IPS-18a (cell line): ENCODE measurements around the gene TRIM23.

ENCODE experiments used
- H3K27ac ChIP-seq: one replicate; pipeline ENCODE4 v1.5.1; 2013; ENCODE audit warnings: low read length
- H3K27me3 ChIP-seq: one replicate; pipeline ENCODE4 v1.6.1; 2013; ENCODE audit warnings: mild to moderate bottlenecking, low read length; ENCODE audit not compliant: control insufficient read depth, insufficient read depth
- H3K36me3 ChIP-seq: one replicate; pipeline ENCODE4 v1.6.1; 2013; ENCODE audit warnings: low read depth, low read length; ENCODE audit not compliant: control insufficient read depth
- H3K4me1 ChIP-seq: one replicate; pipeline ENCODE4 v1.6.1; 2013; ENCODE audit warnings: low read depth, low read length; ENCODE audit not compliant: control insufficient read depth
- H3K4me3 ChIP-seq: one replicate; pipeline ENCODE4 v1.5.1; 2013; ENCODE audit warnings: low read length
- H3K9ac ChIP-seq: one replicate; pipeline ENCODE4 v1.6.1; 2013; ENCODE audit warnings: mild to moderate bottlenecking, low read length, moderate library complexity
- H3K9me3 ChIP-seq: one replicate; pipeline ENCODE4 v1.6.1; 2013; ENCODE audit warnings: low read depth, low read length; ENCODE audit not compliant: control insufficient read depth

The TRIM23 gene

GRCh38 chr5:65624025-65624570 is at the start of gene TRIM23:
TSS of gene TRIM23 (minus strand) at chr5:65624333. CDS start at chr5:65624274, 59 bp downstream.
- Histone ChIP-seq H3K27ac (peak within 1 kb of the TSS; percentile 94), H3K9me3 (no peaks in the 10 kb centered on the region), H3K4me3 (peak within 1 kb of the TSS; percentile 83)

DNA sequence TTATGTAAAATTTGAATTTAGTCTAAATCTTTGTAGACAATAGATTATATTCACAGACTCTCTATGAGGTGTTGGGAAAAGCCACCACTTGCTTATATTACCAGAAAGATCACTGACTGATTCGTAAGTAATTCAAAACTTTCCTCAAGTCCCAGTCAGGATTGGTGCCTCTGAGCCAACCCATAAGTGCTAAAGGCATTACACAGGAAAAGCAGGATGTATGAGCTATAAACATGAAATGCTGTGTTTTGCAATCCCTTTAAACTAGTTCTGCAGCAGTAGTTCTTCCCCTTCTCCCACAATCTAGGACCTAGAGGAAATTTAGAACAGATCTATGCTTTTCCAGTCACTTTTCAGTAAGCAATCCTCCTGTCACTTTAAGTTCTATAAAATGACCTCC is 48.7 kb upstream of the TRIM23 start:
- Histone ChIP-seq H3K36me3 (peaks cover 32% of the 10 kb centered on the region), H3K9me3 (no peaks in the 10 kb centered on the region), H3K4me1 (no peaks in the 10 kb centered on the region), H3K27ac (no peak overlapping the region), H3K4me3 (no peak overlapping the region), H3K9ac (no peak overlapping the region), H3K27me3 (no peaks in the 10 kb centered on the region)

More at GRCh38 chr5:65624025-65624570, at the start of gene TRIM23:
- Histone ChIP-seq H3K4me1 (peaks cover 17% of the 10 kb centered on the region), H3K36me3 (no peaks in the 10 kb centered on the region), H3K9ac (peak within 1 kb of the TSS; percentile 95), H3K27me3 (no peaks in the 10 kb centered on the region)

DNA sequence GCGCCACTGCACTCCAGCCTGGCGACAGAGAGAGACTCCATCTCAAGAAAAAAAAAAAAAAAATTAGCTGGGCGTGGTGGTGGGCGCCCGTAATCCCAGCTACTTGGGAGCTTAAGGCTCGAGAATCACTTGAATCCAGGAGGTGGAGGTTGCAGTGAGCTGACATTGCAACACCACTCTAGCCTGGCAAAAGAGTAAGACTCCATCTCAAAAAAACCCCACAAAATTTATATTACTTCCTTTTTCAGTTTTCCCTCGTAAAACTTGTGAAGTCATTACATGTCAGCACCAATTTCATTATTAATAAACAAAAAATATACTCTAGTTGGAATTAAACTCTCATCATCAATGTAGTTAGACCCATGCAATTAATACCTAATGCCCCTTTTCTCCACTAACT is 44.6 kb upstream of the TRIM23 start:
- Histone ChIP-seq H3K4me1 (no peaks in the 10 kb centered on the region), H3K27ac (no peak overlapping the region), H3K27me3 (no peaks in the 10 kb centered on the region), H3K9ac (no peak overlapping the region), H3K36me3 (peaks cover 34% of the 10 kb centered on the region), H3K4me3 (no peak overlapping the region), H3K9me3 (no peaks in the 10 kb centered on the region)

GRCh38 chr5:65663804-65664521 is 39.8 kb upstream of the TRIM23 start:
- H3K4me3 ChIP-seq, result no peak overlapping the region
- H3K27ac ChIP-seq, result no peak overlapping the region
- peaks cover 14% of the 10 kb centered on the region for H3K36me3 ChIP-seq
- H3K27me3 ChIP-seq, result no peaks in the 10 kb centered on the region
- H3K9ac ChIP-seq, result no peak overlapping the region
- H3K9me3 ChIP-seq, result no peaks in the 10 kb centered on the region
- H3K4me1 ChIP-seq, result no peaks in the 10 kb centered on the region

DNA sequence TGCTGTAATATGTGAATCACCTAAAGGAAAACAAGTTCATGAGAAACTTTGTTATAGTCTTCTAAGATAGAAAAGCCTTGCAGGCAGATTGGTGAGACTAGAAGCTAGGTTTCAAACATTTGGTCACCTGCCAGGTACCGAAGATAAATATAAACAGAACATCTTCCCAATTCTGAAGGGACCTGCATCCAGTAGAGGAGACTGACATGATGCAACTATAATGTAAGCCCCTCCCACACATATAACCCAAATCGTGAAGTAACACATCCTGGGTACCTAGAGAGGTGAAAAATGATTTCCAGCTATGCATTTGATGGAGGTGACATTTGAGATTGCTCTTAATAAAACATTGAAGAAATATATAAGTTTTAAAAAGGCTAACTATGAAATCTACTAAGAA is 30.6 kb upstream of the TRIM23 start:
- no peaks in the 10 kb centered on the region for H3K27me3 ChIP-seq
- H3K4me1 ChIP-seq, result no peaks in the 10 kb centered on the region
- H3K9ac ChIP-seq, result no peak overlapping the region
- no peak overlapping the region for H3K4me3 ChIP-seq
- no peaks in the 10 kb centered on the region for H3K9me3 ChIP-seq
- H3K36me3 ChIP-seq, result no peaks in the 10 kb centered on the region
- no peak overlapping the region for H3K27ac ChIP-seq

GRCh38 chr5:65651144-65651543 is 27.0 kb upstream of the TRIM23 start:
- Histone ChIP-seq H3K9ac (no peak overlapping the region), H3K27ac (no peak overlapping the region), H3K27me3 (no peaks in the 10 kb centered on the region), H3K4me3 (no peak overlapping the region), H3K4me1 (peaks cover 8% of the 10 kb centered on the region), H3K36me3 (no peaks in the 10 kb centered on the region), H3K9me3 (no peaks in the 10 kb centered on the region)

DNA sequence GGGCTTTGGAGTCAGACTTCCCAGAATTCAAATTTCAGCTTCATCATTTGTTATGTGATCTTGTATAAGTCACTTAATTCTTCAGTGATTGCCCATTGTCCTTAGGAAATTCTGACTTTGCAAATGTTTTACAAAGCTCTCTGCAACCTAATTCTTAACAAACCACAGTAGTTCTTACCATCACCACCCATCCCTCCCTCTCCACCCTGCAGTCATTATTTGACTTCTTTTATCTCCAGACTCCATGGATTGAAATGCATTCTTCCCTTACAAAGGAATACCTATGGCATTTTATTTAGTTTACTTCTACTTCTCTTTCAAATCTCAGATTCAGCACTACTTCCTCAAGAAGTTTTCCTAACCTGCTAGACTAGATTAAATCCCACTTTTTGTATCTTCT is 23.8 kb upstream of the TRIM23 start:
- Histone ChIP-seq H3K27me3 (no peaks in the 10 kb centered on the region), H3K4me1 (peaks cover 8% of the 10 kb centered on the region), H3K9me3 (no peaks in the 10 kb centered on the region), H3K9ac (no peak overlapping the region), H3K4me3 (no peak overlapping the region), H3K36me3 (no peaks in the 10 kb centered on the region), H3K27ac (no peak overlapping the region)

DNA sequence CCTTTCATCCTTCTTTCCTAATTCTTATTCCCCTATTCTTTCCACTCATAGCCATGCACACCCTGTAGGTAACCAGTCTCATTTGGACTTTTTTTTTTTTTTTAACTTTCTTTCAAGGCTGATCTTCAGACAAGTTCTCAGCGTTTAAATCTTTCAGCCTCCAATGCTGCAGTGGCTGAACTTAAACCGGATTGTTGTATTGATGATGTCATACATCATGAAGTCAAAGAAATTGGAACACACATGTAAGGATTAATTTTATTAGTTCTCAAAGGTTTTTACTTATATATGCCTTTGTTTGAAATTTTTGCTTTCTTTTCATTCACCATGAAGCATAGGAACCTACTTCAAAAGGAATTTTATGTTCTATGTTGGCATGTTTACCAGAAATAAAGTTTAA is 22.8 kb upstream of the TRIM23 start:
- Histone ChIP-seq H3K27ac (no peak overlapping the region), H3K4me3 (no peak overlapping the region), H3K9ac (no peak overlapping the region), H3K36me3 (no peaks in the 10 kb centered on the region), H3K9me3 (no peaks in the 10 kb centered on the region), H3K27me3 (no peaks in the 10 kb centered on the region), H3K4me1 (peaks cover 8% of the 10 kb centered on the region)

DNA sequence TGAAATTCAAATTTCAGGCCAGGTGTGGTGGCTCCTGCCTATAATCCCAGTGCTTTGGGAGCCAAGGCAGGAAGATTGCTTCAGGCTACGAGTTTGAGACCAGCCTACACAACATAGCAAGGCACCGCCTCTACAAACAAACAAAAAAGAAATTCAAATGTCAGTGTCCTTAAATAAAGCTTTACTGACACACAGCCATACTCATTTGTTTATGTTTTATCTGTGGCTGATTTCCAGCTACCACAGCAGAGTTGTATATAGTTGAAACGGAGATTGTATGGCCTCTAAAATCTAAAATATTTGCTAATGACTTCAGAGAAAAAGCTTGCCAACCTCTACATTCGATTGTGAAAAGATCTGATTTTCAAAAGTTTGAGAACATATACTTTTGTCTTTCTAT is 16.1 kb upstream of the TRIM23 start:
- H3K9me3 ChIP-seq, result no peaks in the 10 kb centered on the region
- no peak overlapping the region for H3K27ac ChIP-seq
- H3K4me1 ChIP-seq, result no peaks in the 10 kb centered on the region
- H3K36me3 ChIP-seq, result peaks cover 10% of the 10 kb centered on the region
- H3K4me3 ChIP-seq, result no peak overlapping the region
- no peaks in the 10 kb centered on the region for H3K27me3 ChIP-seq
- no peak overlapping the region for H3K9ac ChIP-seq

GRCh38 chr5:65630981-65631380 is 6.8 kb upstream of the TRIM23 start:
- no peak overlapping the region for H3K4me3 ChIP-seq
- H3K27me3 ChIP-seq, result no peaks in the 10 kb centered on the region
- no peak overlapping the region for H3K27ac ChIP-seq

DNA sequence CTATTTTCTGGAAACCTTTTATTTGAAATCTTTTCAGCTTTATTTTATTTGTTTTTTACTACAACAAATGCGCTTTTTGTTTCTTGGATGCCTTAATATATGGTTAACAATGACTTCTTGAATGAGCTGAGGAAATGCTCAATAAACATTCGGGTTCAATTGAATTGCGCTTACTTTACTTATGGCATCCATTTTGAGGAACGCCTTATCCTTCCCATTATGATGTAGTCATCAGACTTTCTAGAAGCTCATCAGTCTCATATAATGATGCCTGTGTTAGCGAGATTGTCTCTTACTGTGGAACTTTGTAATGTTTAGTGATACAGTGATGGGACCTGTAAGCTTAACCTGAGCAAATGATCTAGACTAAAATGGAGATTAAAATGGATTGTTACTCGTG is 1.6 kb upstream of the TRIM23 start:
- H3K27ac ChIP-seq, result peak overlapping the region; percentile 94
- H3K4me3 ChIP-seq, result peak overlapping the region; percentile 83
- H3K4me1 ChIP-seq, result peaks cover 17% of the 10 kb centered on the region
- no peaks in the 10 kb centered on the region for H3K9me3 ChIP-seq
- peak overlapping the region; percentile 95 for H3K9ac ChIP-seq
- H3K27me3 ChIP-seq, result no peaks in the 10 kb centered on the region
- H3K36me3 ChIP-seq, result peaks cover 9% of the 10 kb centered on the region

More at GRCh38 chr5:65630981-65631380, 6.8 kb upstream of the TRIM23 start:
- Histone ChIP-seq H3K9me3 (no peaks in the 10 kb centered on the region), H3K4me1 (peaks cover 3% of the 10 kb centered on the region), H3K36me3 (peaks cover 9% of the 10 kb centered on the region), H3K9ac (no peak overlapping the region)
